HepG2 (cell line): ENCODE measurements around the gene SECTM1. TPM values are rescaled to one million over a fixed set of nuclear protein-coding genes. Genes with fewer than 3 reads are reported as not detected.

Experiments
- CBX5 ChIP-seq: sonication (generic); formaldehyde crosslinking; IDR thresholded peaks from 2 replicates; pipeline ENCODE4 v1.4.0; 2020; ENCODE audit warnings: missing genetic modification reagents, borderline replicate concordance
- CREB1 ChIP-seq, 2 experiments: fragments of 450-650 bp in 1 of 2; IDR thresholded peaks; 2 replicates each; pipeline ENCODE4 v1.6.1; 2016 to 2017; ENCODE audit warnings: control low read depth in 1 of 2, mild to moderate bottlenecking in 1 of 2, missing compliant biosample characterization in 1 of 2, missing genetic modification characterization in 1 of 2
- ELF4 ChIP-seq: sonication (generic); formaldehyde crosslinking; IDR thresholded peaks from 2 replicates; pipeline ENCODE4 v1.5.0; 2020; ENCODE audit warnings: missing genetic modification reagents, mild to moderate bottlenecking, moderate library complexity, borderline replicate concordance
- EZH2 ChIP-seq: conservative IDR thresholded peaks from 2 replicates; pipeline ENCODE4 v1.6.1; 2012; ENCODE audit warnings: mild to moderate bottlenecking, low read depth, low read length, moderate library complexity
- GFI1 ChIP-seq: sonication (generic); formaldehyde crosslinking; IDR thresholded peaks from 2 replicates; pipeline ENCODE4 v1.5.0; 2020; ENCODE audit warnings: missing genetic modification reagents, mild to moderate bottlenecking, borderline replicate concordance
- ISX ChIP-seq: sonication (generic); formaldehyde crosslinking; conservative IDR thresholded peaks from 2 replicates; pipeline ENCODE4 v1.5.0; 2020; ENCODE audit warnings: missing genetic modification reagents
- JARID2 ChIP-seq: sonication (generic); formaldehyde crosslinking; IDR thresholded peaks from 2 replicates; pipeline ENCODE4 v1.8.1; 2023; ENCODE audit warnings: missing genetic modification reagents, inconsistent platforms; ENCODE audit not compliant: insufficient replicate concordance
- NR2F2 ChIP-seq: IDR thresholded peaks from 2 replicates; pipeline ENCODE4 v1.6.1; 2012; ENCODE audit warnings: low read depth, inconsistent platforms, borderline replicate concordance
- RNF2 ChIP-seq: fragments of 450-650 bp; conservative IDR thresholded peaks from 2 replicates; pipeline ENCODE4 v1.6.1; 2016; ENCODE audit warnings: low read depth
- SIX4 ChIP-seq: sonication (generic); formaldehyde crosslinking; IDR thresholded peaks from 2 replicates; pipeline ENCODE4 v1.4.0; 2020; ENCODE audit warnings: missing genetic modification reagents
- SP2 ChIP-seq: sonication (generic); formaldehyde crosslinking; IDR thresholded peaks from 2 replicates; pipeline ENCODE4 v1.5.1; 2020; ENCODE audit warnings: mild to moderate bottlenecking, missing genetic modification reagents
- ZBTB1 ChIP-seq: sonication (generic); formaldehyde crosslinking; IDR thresholded peaks from 2 replicates; pipeline ENCODE4 v1.4.0; 2020; ENCODE audit warnings: missing genetic modification reagents, borderline replicate concordance
- ZBTB3 ChIP-seq: sonication (generic); formaldehyde crosslinking; IDR thresholded peaks from 2 replicates; pipeline ENCODE4 v1.4.0; 2020; ENCODE audit warnings: low read depth, mild to moderate bottlenecking, moderate library complexity, missing genetic modification reagents, borderline replicate concordance
- ZNF382 ChIP-seq: sonication (generic); formaldehyde crosslinking; IDR thresholded peaks from 2 replicates; pipeline ENCODE4 v1.5.0; 2020; ENCODE audit warnings: missing genetic modification reagents, mild to moderate bottlenecking, borderline replicate concordance
- ZNF615 ChIP-seq: sonication (generic); formaldehyde crosslinking; IDR thresholded peaks from 2 replicates; pipeline ENCODE4 v1.5.0; 2020; ENCODE audit warnings: mild to moderate bottlenecking, missing genetic modification reagents, borderline replicate concordance
- ZNF75D ChIP-seq: sonication (generic); formaldehyde crosslinking; IDR thresholded peaks from 2 replicates; pipeline ENCODE4 v1.8.1; 2023; ENCODE audit warnings: missing genetic modification reagents, mild to moderate bottlenecking, borderline replicate concordance
- ZSCAN9 ChIP-seq: IDR thresholded peaks from 2 replicates; pipeline ENCODE4 v1.6.1; 2016; ENCODE audit warnings: borderline replicate concordance
- polyA plus RNA-seq, 8 experiments: library from polyadenylated mRNA; depleted of rRNA in 3 of 8; stranded (reverse) in 7 of 8; unstranded in 1 of 8; fragments of >200 nt; fragmentation: Illumina TruSeq in 4 of 8; extraction: Trizol in 4 of 8; gene quantifications; 2 replicates each; pipeline versions ENCODE4 v1.2.1 to v1.2.3, GENCODE V29; 2011 to 2016; ENCODE audit warnings: low read depth in 4 of 8, missing spikeins in 1 of 8, mixed read lengths in 1 of 8; ENCODE audit not compliant: insufficient read depth in 1 of 8
- total RNA-seq, 5 experiments: library from RNA; depleted of rRNA; stranded (reverse); fragments of >200 nt; fragmentation: Illumina TruSeq; extraction: Trizol; gene quantifications; 2 replicates each; pipeline ENCODE4 v1.2.3, GENCODE V29; 2016; ENCODE audit warnings: low read depth in 1 of 5
- TF ChIP-seq, protein P1 (sequence below): sonication (generic); formaldehyde crosslinking; IDR thresholded peaks from 2 replicates; pipeline ENCODE4 v1.5.1; 2020; ENCODE audit warnings: mild to moderate bottlenecking, moderate library complexity, missing genetic modification reagents
- TF ChIP-seq, protein P2 (sequence below): sonication (generic); formaldehyde crosslinking; IDR thresholded peaks from 2 replicates; pipeline ENCODE4 v1.8.1; 2023; ENCODE audit warnings: mild to moderate bottlenecking, moderate library complexity, missing genetic modification reagents
- TF ChIP-seq, protein P3 (sequence below): sonication (generic); formaldehyde crosslinking; IDR thresholded peaks from 2 replicates; pipeline ENCODE4 v1.4.0; 2020; ENCODE audit warnings: missing genetic modification reagents
- TF ChIP-seq, protein P4 (sequence below): sonication (generic); formaldehyde crosslinking; conservative IDR thresholded peaks from 2 replicates; pipeline ENCODE4 v1.8.0; 2022; ENCODE audit warnings: missing genetic modification reagents
- TF ChIP-seq, protein P5 (sequence below): sonication (generic); formaldehyde crosslinking; IDR thresholded peaks from 2 replicates; pipeline ENCODE4 v1.4.0; 2020; ENCODE audit warnings: missing genetic modification reagents, borderline replicate concordance

The SECTM1 gene
- total and polyA plus RNA-seq, 2 of the 13 experiments (the other 11 are each of a cell fraction or from before 2014, with no cell fraction given) = 3.5 to 5.3 TPM

DNA sequence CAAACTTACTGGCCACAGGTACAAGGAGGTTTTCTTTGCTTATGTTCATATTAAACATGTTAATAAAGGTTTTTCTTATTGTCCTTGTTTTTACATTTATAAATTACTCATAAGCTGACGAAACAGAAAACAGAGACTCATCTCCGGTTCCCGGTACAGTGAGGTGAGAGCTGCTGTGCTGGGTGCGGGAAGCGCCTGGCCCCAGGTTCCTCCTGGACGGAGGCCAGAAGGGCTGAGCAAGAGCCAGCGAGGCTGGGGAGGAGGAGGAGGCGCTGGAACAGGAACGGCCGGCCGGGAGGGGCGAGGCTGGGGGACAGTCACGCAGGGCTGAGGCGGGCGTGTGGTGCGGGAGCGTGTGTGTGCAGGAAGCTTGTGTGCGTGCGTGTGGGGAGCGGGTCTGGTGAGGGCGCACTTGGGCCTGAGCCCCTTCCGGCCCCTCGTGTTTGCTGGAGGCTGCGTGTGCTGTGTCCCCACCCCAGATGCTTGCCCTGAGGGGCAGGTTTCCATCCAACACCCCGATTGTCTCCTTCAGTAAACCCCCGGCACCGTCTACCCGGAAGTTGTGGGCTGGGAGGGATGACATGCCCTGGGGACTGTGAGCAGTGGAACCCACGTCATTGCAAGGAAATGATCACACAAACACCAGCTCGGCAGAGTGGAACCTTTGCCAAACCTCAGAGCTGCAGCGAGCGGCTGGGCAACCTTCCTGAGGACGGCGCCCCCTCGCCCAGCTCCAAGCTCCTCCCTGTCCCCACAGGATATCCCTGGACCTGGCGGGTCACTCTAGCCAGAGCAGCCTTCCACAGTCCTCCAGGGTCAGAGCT lies 35.6 kb downstream of the SECTM1 start (continued):
- TF ChIP-seq NR2F2 (no peak), ZBTB3 (CRISPR knock-in tag) (no peak), SP2 (CRISPR knock-in tag) (peak; percentile 37; the same call in 1 of the 2 replicates), ZBTB1 (CRISPR knock-in tag) (peak; percentile 91; the same call in 1 of the 2 replicates), ELF4 (CRISPR knock-in tag) (0 out of 2 replicates have a peak, but pooled peaks have one; percentile 42), CBX5 (CRISPR knock-in tag) (peak; percentile 48; the same call in 1 of the 2 replicates), ISX (CRISPR knock-in tag) (no peak), ZNF615 (CRISPR knock-in tag) (no peak), ZSCAN9 (CRISPR knock-in tag) (peak; percentile 39; the same call in 1 of the 2 replicates), EZH2 (no peak), GFI1 (no peak), RNF2 (no peak; the same call in 1 of the 2 replicates), ZNF75D (CRISPR knock-in tag) (no peak), ZNF382 (CRISPR knock-in tag) (no peak), SIX4 (CRISPR knock-in tag) (no peak), JARID2 (peak; percentile 65), CREB1 (IDR thresholded peaks at IDR 0.05) (peak; percentile 83), CREB1 (CRISPR knock-in tag; IDR thresholded peaks at IDR 0.05) (no peak)
- TF ChIP-seq, protein P1, sequence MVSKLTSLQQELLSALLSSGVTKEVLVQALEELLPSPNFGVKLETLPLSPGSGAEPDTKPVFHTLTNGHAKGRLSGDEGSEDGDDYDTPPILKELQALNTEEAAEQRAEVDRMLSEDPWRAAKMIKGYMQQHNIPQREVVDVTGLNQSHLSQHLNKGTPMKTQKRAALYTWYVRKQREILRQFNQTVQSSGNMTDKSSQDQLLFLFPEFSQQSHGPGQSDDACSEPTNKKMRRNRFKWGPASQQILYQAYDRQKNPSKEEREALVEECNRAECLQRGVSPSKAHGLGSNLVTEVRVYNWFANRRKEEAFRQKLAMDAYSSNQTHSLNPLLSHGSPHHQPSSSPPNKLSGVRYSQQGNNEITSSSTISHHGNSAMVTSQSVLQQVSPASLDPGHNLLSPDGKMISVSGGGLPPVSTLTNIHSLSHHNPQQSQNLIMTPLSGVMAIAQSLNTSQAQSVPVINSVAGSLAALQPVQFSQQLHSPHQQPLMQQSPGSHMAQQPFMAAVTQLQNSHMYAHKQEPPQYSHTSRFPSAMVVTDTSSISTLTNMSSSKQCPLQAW (CRISPR knock-in tag) = peak; percentile 38; the same call in 1 of the 2 replicates
- TF ChIP-seq, protein P2, sequence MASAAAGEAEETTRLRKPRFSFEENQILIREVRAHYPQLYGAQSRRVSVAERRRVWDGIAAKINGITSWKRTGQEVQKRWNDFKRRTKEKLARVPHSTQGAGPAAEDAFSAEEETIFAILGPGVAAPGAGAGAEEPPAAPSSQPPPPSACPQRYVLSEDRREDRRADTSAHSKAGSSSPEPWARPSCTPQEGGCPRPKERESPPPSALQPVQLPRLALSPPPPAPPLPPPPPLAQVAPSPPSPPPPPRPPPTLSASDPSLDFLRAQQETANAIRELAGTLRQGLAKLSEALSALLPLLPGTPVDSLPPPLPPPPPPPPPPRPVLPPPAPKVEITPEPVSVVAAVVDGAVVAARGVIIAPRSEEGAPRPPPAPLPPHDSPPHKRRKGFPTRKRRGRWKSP = 0 out of 2 replicates have a peak, but pooled peaks have one; percentile 54
- TF ChIP-seq, protein P3, sequence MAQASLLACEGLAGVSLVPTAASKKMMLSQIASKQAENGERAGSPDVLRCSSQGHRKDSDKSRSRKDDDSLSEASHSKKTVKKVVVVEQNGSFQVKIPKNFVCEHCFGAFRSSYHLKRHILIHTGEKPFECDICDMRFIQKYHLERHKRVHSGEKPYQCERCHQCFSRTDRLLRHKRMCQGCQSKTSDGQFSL (CRISPR knock-in tag) = 0 out of 2 replicates have a peak, but pooled peaks have one; percentile 31
- TF ChIP-seq, protein P4, sequence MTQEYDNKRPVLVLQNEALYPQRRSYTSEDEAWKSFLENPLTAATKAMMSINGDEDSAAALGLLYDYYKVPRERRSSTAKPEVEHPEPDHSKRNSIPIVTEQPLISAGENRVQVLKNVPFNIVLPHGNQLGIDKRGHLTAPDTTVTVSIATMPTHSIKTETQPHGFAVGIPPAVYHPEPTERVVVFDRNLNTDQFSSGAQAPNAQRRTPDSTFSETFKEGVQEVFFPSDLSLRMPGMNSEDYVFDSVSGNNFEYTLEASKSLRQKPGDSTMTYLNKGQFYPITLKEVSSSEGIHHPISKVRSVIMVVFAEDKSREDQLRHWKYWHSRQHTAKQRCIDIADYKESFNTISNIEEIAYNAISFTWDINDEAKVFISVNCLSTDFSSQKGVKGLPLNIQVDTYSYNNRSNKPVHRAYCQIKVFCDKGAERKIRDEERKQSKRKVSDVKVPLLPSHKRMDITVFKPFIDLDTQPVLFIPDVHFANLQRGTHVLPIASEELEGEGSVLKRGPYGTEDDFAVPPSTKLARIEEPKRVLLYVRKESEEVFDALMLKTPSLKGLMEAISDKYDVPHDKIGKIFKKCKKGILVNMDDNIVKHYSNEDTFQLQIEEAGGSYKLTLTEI (CRISPR knock-in tag) = no peak
- TF ChIP-seq, protein P5, sequence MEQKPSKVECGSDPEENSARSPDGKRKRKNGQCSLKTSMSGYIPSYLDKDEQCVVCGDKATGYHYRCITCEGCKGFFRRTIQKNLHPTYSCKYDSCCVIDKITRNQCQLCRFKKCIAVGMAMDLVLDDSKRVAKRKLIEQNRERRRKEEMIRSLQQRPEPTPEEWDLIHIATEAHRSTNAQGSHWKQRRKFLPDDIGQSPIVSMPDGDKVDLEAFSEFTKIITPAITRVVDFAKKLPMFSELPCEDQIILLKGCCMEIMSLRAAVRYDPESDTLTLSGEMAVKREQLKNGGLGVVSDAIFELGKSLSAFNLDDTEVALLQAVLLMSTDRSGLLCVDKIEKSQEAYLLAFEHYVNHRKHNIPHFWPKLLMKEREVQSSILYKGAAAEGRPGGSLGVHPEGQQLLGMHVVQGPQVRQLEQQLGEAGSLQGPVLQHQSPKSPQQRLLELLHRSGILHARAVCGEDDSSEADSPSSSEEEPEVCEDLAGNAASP (CRISPR knock-in tag) = no peak
